IPS-NIHi11 (cell line): Measurements from ENCODE around the gene PIGZ.

ENCODE experiments used
- DNase-seq: peaks from one replicate; pipeline ENCODE4 v3.0.0; 2012; ENCODE audit warnings: mixed read lengths, low spot score

The PIGZ gene

DNA sequence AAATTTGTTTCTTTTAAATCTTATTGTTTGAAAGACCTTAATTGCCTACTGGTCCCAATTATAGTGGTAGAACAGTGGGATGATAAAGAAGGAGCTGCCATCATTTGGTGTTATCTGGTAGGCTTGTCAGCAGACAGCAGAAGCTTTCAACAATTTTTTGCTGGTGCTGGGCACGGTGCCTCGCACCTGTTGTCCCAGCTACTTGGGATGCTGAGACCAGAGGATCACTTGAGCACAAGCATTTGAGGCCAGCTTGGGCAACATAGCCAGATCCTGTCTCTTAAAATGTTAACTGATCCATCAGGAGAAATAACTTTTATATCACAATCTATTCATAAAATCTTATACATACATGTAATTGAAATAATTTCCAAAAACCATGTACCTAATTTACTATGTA, 64.9 kb downstream of the PIGZ start:
- no peak for DNase-seq

DNA sequence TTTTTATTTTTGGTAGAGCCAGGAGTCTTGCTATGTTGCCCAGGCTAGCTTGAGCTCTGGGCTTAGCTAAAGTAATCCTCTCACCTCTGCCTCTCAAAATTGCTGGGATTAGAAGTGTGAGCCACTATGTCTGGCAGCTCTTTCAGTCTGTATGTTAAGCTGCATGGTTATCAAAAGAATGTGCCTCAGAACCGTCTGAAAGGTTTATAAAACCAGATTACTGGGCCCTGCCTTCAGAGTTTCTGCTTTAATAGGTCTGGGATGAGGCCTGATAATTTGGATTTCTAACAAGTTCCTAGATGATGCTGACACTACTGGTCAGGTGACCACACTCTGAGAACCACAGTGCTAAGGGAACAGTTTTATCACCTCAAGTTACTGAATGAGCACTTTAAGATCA, 66.3 kb downstream of the PIGZ start:
- DNase-seq = no peak

DNA sequence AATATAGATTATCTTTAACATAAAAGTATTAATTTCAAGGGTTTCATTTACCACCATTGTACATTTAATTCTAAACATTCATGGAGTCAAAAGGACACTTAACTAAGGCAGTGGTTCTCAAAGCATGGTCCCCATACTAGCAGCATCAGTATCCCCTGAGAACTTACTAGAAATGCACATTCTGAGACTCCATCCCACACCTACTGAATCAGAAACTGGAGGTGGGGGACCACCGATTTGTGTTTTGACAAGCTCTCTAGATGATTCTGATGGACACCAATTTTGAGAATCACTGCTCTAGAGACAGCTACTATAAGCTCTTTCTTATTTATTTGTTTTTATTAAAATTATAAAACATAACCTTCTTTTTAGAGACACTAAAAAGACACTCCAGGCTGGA, 66.9 kb downstream of the PIGZ start:
- no peak for DNase-seq
